Measurements from ENCODE around the gene NFYA.

NFYA gene

DNA sequence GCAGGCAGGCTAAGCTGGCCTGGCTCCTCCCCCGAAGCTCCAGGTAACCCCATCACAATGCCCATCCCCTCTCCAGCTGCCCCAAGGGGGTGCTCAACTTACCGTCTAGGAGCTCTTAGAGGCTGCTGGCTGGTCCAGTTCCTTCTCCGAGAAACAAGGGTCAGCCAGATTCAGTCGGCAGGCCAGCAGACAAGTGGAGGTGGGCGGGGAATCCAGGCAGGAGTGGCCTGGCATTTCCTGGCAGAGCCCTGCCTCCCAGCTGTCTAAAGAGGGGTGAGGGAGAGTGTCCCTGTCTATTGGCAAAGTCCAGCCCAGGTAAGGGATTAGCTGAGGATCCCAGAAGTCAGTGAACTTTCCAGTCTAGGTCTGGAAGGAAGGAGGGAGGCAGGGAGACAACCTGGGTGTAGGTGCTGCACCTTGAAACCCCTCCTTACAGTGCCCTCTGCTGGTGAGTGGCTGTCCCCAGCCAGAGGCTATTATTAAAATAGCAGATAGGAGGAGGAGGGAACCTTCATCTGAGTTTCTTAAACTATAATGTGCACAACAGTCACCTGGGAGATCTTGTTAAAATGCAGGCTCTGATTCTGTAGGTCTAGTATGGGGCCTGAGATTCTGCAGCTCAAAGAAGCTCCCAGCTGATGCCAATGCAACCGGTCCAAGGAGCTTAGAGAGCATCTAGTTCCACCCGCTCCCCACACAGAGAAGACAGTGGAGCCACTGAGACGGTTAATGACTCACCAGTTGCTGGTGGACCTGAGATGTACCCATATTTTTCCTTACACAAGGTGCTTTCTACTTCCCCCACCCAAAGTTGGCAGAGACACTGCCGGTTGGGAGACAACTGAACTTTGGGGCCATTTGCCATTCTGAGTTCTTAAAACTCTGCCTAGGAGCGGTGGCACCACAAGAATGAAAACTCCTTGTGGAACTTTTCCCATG lies 33.4 kb upstream of the NFYA start, which contains the start of gene UNC5CL:
Gene UNC5CL (minus strand): TSS at position 162 of the 939 bp plus-strand sequence. CDS start 4,147 bp downstream, outside the sequence.
- ChIA-PET POLR2A (ENCODE audit: low non-redundant PET) (no interaction called here), CTCF (interaction anchor here (0.6 to 1.2 kb wide), 3 partner anchors 9 to 1776 kb away, joined by 3 to 5 read pairs (median 3); no protein-coding TSS in a partner anchor)
- TF ChIP-seq, protein P1, sequence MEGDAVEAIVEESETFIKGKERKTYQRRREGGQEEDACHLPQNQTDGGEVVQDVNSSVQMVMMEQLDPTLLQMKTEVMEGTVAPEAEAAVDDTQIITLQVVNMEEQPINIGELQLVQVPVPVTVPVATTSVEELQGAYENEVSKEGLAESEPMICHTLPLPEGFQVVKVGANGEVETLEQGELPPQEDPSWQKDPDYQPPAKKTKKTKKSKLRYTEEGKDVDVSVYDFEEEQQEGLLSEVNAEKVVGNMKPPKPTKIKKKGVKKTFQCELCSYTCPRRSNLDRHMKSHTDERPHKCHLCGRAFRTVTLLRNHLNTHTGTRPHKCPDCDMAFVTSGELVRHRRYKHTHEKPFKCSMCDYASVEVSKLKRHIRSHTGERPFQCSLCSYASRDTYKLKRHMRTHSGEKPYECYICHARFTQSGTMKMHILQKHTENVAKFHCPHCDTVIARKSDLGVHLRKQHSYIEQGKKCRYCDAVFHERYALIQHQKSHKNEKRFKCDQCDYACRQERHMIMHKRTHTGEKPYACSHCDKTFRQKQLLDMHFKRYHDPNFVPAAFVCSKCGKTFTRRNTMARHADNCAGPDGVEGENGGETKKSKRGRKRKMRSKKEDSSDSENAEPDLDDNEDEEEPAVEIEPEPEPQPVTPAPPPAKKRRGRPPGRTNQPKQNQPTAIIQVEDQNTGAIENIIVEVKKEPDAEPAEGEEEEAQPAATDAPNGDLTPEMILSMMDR (conservative IDR thresholded peaks at IDR 0.05; ENCODE audit: low read depth): no peak
- no peak within 1 kb of the TSS for H3K27ac ChIP-seq
- peak; percentile 39 for DNase-seq (ENCODE audit: low spot score)

DNA sequence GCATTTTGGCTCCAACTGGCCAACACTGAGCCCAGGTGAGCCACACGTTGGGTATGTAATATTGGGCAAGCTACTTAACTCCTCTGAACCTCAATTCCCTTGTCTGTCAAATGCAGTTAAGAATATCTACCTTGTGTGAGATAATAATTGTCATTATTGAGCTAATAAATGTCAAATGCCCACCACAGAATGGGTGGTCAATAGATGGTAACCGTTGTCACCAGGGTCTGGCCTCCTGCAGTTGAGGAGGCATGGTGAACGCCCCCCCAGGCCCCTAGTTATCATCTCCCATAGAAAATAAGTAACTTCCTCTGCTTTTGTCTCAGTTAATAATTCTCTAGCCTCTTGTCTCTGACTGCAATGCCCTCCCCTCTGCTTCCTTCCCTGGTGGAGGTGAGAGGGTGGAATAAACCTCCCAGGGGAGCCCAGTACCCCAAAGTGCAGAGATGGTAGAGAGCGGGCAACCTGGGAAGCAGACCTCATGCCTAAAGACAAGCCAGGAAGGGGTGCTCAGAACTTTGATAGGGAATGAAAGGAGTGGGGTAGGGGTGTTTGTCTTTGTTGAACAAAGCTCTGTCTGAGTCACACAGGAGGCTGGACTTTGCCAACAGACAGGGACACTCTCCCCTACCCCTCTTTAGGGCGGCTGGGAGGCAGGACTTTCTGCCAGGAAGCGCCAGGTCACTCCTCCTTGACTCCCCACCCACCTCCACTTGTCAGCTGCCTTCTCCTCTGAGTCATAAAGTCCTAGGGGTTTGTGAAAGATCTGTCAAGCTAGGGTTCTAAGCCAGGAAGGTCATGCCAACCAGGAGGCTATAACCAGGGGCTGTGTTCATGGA lies 32.5 kb upstream of the NFYA start:
- H3K27ac ChIP-seq: no peak overlapping the region
- POLR2A ChIA-PET (ENCODE audit: low non-redundant PET): no interaction called here
- DNase-seq (ENCODE audit: low spot score): peak; percentile 38
- CTCF ChIA-PET: no interaction called here
- TF ChIP-seq, protein P1 (conservative IDR thresholded peaks at IDR 0.05; ENCODE audit: low read depth): no peak

DNA sequence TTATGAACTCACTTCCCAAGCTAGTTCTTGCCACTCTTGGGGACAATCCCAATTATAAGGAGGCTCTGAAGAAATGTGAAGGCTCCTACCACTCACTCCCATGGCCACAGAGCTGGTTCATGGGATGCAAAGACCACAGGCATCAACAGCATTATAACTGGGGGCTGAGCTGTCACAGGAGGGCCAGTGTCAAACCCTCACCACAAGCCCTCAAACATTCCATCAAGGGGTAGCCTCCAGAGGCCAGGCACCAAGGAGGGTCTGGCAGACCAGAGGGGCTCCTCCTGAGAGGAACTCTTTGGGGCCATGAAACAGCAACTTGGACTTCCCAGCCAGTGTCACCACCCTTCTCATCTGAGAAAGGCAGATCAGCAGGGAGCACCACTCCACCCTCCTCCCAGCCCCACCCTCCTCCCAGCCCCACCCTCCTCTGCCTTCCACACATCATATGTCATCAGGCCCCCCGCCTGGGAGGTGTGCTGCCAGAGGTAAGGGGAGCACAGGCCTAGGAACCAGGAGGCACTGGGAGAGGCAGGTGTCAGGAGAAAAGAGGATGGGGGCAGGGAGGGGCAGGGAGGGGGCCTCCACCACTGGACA lies 31.7 kb upstream of the NFYA start:
- DNase-seq (ENCODE audit: low spot score): no peak
- ChIA-PET CTCF (interaction anchor here (1.4 kb wide), 1 partner anchor 14 kb away, joined by 3 read pairs; no protein-coding TSS in a partner anchor), POLR2A (ENCODE audit: low non-redundant PET) (no interaction called here)
- no peak overlapping the region for H3K27ac ChIP-seq
- TF ChIP-seq, protein P1 (conservative IDR thresholded peaks at IDR 0.05; ENCODE audit: low read depth): no peak

DNA sequence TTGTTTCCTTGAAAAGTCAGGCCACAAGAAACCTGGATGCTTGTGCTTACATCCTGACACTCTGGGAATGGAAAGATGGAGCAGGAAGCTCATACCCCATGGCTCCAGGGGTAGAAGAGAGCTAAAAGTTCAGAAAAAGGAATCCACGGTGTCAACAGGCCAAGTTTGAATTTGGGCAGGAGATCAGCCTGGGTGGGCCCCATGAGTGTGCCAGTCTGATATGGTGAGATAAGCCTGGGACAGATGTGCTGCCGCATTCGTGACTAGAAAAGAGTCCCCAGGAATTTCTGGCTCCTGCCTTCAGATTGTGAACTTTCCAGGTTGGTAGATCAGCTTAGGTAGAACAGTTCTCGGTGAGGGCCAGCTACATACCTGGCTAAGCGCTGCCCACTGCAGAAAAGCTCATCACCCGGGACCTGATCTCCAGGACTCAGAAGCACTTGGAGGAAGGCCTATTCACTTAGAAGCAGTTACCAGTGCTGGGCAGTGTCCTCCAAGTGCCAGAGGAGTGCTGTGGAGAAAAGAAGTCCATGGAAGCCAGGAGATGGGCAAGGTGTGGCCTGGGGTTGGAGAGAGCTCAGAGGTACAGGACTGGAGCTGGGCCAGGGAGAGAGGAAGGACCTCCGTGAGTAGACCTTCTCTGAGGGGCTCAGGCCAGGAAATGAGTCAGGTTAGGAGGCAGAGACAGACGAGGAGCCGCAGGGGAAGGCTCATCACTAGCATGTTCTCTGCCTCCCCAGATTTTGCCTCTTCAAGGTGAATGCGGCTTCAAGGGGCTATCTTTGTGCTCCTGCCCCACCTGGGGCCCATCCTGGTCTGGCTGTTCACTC lies 30.3 kb upstream of the NFYA start, which contains the start of gene TSPO2:
Gene TSPO2 (plus strand): TSS at position 242 of the 830 bp plus-strand sequence. CDS start 519 bp downstream, at position 761.
- TF ChIP-seq, protein P1 (conservative IDR thresholded peaks at IDR 0.05; ENCODE audit: low read depth): no peak

DNA sequence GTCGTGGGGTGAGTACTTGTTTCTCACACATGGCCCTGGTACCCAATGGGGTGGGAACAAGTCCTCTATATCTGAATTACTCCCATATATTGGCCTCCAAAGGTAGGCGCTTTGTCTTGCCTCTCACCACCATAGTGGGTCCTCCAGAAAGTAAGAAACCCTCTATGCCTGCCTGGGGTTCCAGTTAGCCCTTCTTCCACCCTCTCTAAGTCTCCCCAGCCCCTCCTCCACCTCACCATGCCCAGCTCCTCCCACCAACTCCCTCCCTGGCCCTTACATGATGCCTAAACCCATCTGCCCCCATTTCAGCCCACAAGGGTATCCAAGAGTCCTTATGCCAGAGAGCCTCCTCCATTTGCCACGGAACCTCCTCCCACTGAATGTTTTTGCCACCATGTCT lies 29.6 kb upstream of the NFYA start:
- no peak overlapping the region for H3K27ac ChIP-seq
- CTCF ChIA-PET: no interaction called here
- TF ChIP-seq, protein P1 (conservative IDR thresholded peaks at IDR 0.05; ENCODE audit: low read depth): no peak
- POLR2A ChIA-PET (ENCODE audit: low non-redundant PET): no interaction called here
- DNase-seq (ENCODE audit: low spot score): no peak

More for the DNA sequence above, 30.3 kb upstream of the NFYA start, which contains the start of gene TSPO2:
- no peak within 1 kb of the TSS for H3K27ac ChIP-seq
- ChIA-PET CTCF (interaction anchor here (1.4 kb wide), 1 partner anchor 15 kb away, joined by 3 read pairs; no protein-coding TSS in a partner anchor), POLR2A (ENCODE audit: low non-redundant PET) (no interaction called here)
- DNase-seq (ENCODE audit: low spot score): no peak
